GM21515 (cell line): ENCODE data around the gene LEFTY1.
"Not testable (repeated sequence)": the region's sequence is repeated elsewhere in the genome, so short reads cannot be mapped to it uniquely, and the experiment has no call there.

Experiments used
- ATAC-seq: cut with Tn5 transposase; IDR thresholded peaks from one replicate; pipeline ENCODE4 v1.9.1; 2021; ENCODE audit not compliant: unreplicated experiment

LEFTY1 gene

GRCh38 chr1:225889743-225890142 lies 797 bp upstream of the LEFTY1 start:
- ATAC-seq = no peak

GRCh38 chr1:225888289-225888897 lies 553 bp downstream of the LEFTY1 start:
- no peak for ATAC-seq

GRCh38 chr1:225887554-225888288 lies 1.2 kb downstream of the LEFTY1 start:
- ATAC-seq = not testable (repeated sequence)

GRCh38 chr1:225887030-225887314 lies 2.0 kb downstream of the LEFTY1 start:
- ATAC-seq = no peak

GRCh38 chr1:225886159-225887029 lies 2.6 kb downstream of the LEFTY1 start:
- no peak for ATAC-seq

GRCh38 chr1:225885336-225885735 lies 3.6 kb downstream of the LEFTY1 start:
- no peak for ATAC-seq

- no peak for ATAC-seq
Measured at GRCh38 chr1:225883616-225884265, 5.2 kb downstream of the LEFTY1 start.

- peak; percentile 26 for ATAC-seq
Measured at GRCh38 chr1:225882694-225883615, 6.0 kb downstream of the LEFTY1 start.

GRCh38 chr1:225881959-225882693 lies 6.8 kb downstream of the LEFTY1 start, which contains the start of gene TMEM63A:
Gene TMEM63A (minus strand): TSS chr1:225882380. CDS start chr1:225877580, 4,800 bp downstream.
- peak; percentile 74 for ATAC-seq

- peak; percentile 26 for ATAC-seq
Measured at GRCh38 chr1:225881081-225881958, 7.6 kb downstream of the LEFTY1 start.

- ATAC-seq = no peak
Measured at GRCh38 chr1:225880636-225881035, 8.3 kb downstream of the LEFTY1 start.

GRCh38 chr1:225880222-225880588 lies 8.7 kb downstream of the LEFTY1 start:
- ATAC-seq = no peak

GRCh38 chr1:225879521-225880221 lies 9.3 kb downstream of the LEFTY1 start:
- no peak for ATAC-seq

GRCh38 chr1:225878282-225878681 lies 10.7 kb downstream of the LEFTY1 start:
- no peak for ATAC-seq

- ATAC-seq = no peak
Measured at GRCh38 chr1:225877580-225877979, 11.4 kb downstream of the LEFTY1 start.

GRCh38 chr1:225876900-225877510 lies 11.9 kb downstream of the LEFTY1 start:
- no peak for ATAC-seq

GRCh38 chr1:225875044-225875815 lies 13.7 kb downstream of the LEFTY1 start:
- ATAC-seq = no peak
